HUES6 (cell line): Measurements from ENCODE around the gene GNAT1.

ENCODE experiments used
- H3K27ac ChIP-seq: 2 replicates; pipeline ENCODE4 v1.7.0; 2013; ENCODE audit warnings: low read depth, mild to moderate bottlenecking, low read length, inconsistent platforms
- H3K27me3 ChIP-seq: 2 replicates; pipeline ENCODE4 v1.6.1; 2013; ENCODE audit warnings: low read length; ENCODE audit not compliant: control insufficient read depth, insufficient read depth
- H3K36me3 ChIP-seq: 2 replicates; pipeline ENCODE4 v1.6.1; 2013; ENCODE audit warnings: low read length; ENCODE audit not compliant: control insufficient read depth, insufficient read depth
- H3K4me1 ChIP-seq: 2 replicates; pipeline ENCODE4 v1.6.1; 2013; ENCODE audit warnings: low read length; ENCODE audit not compliant: control insufficient read depth, insufficient read depth
- H3K4me3 ChIP-seq: 2 replicates; pipeline ENCODE4 v1.5.1; 2013; ENCODE audit warnings: low read depth, low read length
- H3K9ac ChIP-seq: one replicate; pipeline ENCODE4 v1.6.1; 2013; ENCODE audit warnings: mild to moderate bottlenecking, low read length
- H3K9me3 ChIP-seq: 2 replicates; pipeline ENCODE4 v1.6.1; 2013; ENCODE audit warnings: low read depth, low read length; ENCODE audit not compliant: control insufficient read depth, insufficient read depth

The GNAT1 gene

DNA sequence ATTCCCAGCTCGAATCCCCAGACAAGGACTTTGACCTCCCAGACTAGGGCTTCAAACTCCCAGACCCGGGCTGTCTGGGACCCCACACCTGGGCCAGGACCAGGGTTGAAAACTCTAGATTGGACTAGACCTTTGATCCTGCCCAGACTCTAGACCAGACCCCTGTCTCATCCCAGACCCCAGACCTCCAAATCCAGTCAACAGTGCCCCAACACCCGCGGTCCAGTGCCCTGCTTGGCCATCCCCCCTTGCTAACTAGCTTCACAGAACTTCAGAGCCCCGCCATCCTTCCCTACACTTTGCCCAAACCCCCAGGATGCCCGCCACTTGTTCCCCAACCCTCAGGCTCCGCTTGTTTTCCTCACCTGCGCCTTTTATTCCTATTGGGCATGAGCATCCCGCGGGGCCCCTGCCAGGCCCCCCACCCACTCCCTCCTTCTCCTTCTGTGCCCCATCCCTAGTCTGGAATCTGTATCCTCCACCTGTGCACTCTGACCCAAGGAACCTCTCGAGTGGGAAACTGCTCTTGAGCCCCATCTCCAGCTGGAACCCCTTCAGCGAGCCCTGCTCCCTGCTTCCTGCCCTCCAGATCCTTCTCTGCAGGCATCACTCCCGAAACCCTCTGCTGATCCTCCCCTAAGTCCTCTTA lies 45.2 kb downstream of the GNAT1 start:
- no peaks in the 10 kb centered on the region for H3K9me3 ChIP-seq
- H3K4me1 ChIP-seq: peaks cover 43% of the 10 kb centered on the region
- H3K27me3 ChIP-seq: no peaks in the 10 kb centered on the region
- peak overlapping the region; percentile 87 for H3K9ac ChIP-seq
- no peaks in the 10 kb centered on the region for H3K36me3 ChIP-seq
- peak overlapping the region; percentile 94 for H3K4me3 ChIP-seq
- H3K27ac ChIP-seq: peak overlapping the region; percentile 5; the same call in 1 of the 2 replicates

DNA sequence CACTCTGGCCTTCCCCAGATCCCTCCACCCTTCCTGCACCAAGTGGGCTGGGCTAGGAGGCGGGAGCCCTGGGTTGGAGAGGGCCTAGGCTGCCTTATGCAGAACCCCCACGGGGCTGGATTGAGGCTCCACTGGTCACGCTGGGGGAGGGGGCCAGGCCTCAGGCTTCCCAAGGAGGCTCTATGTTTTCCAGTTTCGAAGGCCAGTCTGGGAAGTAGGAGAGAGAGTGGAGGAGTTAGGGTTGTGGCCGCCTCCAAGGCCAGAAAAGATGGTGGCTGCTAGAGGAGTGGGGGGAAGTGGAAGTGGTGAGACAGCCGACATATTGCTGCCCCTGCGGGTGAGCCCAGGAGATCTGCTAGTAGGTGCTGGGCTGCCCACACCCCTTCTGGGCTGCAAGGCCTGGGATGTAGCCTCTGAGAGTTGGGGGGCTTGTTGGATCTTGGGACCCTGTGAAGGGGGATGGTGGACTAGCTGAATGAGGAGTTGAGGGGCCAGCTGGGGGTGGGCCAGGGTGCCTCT lies 45.8 kb downstream of the GNAT1 start:
- Histone ChIP-seq H3K4me3 (peak overlapping the region; percentile 94), H3K27me3 (no peaks in the 10 kb centered on the region), H3K9me3 (no peaks in the 10 kb centered on the region), H3K4me1 (peaks cover 48% of the 10 kb centered on the region), H3K9ac (peak overlapping the region; percentile 87), H3K36me3 (no peaks in the 10 kb centered on the region), H3K27ac (0 out of 2 replicates have a peak overlapping the region, but pooled peaks have one; percentile 5)

DNA sequence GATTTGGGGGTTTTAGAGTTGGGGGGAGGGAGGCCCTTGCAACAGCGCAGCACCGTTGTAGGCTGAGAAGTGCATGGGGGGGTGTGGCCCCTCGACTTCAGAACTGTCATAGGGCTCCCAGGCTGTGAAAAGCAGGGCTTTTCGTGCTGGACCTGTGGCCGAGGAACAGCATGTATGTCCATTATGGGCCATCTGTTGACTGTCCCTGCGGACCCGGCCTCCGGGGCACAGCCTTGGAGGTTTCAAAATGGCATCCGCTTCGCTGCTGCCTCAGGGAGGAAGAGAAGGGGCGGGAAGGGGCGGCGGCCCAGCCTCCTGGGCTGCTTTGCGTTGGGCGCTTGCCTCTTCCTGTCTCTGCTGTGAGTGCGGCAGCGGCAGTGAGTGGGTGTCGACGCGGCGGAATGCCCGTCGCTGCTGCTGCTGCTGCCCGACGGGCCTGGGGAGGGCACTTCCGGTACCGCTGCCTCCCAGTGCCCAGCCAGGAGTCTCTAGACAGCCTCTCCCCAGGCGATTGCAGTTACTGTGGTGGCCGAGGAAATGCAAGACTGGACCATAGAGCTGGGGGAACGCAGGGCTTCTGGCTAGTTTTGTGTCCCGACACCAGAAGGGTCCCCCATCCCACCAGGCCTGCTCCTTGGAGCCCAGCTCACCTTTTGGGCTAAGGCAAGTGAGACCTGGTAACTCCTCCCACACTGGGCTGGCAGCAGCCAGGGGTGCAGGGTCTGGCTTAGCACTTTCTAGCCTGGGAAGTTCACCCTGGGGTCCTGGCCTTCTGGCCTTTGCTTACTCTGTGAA lies 46.5 kb downstream of the GNAT1 start:
- Histone ChIP-seq H3K36me3 (no peaks in the 10 kb centered on the region), H3K9me3 (no peaks in the 10 kb centered on the region), H3K27ac (peak overlapping the region; percentile 10; the same call in 1 of the 2 replicates), H3K9ac (peak overlapping the region; percentile 87), H3K27me3 (no peaks in the 10 kb centered on the region), H3K4me3 (peak overlapping the region; percentile 94), H3K4me1 (peaks cover 56% of the 10 kb centered on the region)

DNA sequence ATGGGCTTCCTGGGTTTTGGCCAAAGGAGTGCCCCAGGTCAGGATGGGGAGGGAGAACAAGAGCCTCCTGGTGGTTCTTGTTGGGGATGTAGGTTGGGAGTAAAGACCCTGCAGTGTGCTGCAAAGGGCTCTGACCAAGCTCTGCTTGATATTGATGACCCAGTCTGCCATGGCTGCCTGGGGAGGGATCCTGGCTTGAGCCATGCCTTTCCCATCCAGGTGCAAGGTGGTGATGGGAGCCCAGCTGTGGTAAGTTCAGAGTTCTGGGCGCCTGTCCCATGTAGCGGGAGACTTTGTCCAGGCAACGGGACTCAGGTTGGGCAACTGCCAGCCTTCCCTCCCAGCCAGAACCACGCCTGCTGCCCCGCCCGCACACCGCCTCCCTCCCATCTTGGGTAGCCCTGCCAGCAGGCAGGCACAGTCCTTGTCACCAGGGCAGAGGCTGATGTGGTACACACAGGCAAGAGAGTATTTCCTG lies 47.2 kb downstream of the GNAT1 start:
- Histone ChIP-seq H3K27me3 (no peaks in the 10 kb centered on the region), H3K4me3 (peak overlapping the region; percentile 94), H3K4me1 (peaks cover 58% of the 10 kb centered on the region), H3K9me3 (no peaks in the 10 kb centered on the region), H3K27ac (peak overlapping the region; percentile 10; the same call in 1 of the 2 replicates), H3K9ac (peak overlapping the region; percentile 87), H3K36me3 (no peaks in the 10 kb centered on the region)

DNA sequence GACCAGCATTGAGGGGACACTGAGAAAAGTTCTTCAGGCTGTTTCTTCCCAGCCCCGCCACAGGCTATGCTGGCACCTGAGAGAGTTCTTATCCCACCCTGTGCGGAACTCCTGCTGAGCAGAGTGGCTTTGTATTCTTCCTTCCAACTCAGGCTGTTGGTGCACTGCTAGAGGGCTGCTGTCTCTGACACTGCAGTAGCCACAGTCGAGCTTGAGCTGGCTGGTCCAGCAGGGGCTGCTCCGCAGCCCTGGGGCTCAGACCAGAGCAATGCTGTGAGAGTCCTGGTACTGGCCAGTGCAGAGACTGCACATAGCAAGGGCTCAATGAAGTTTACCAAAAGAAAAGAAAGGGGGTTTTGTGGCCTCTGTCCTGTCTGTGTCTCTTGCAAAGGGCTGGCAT lies 48.2 kb downstream of the GNAT1 start:
- Histone ChIP-seq H3K4me1 (peaks cover 65% of the 10 kb centered on the region), H3K9me3 (no peaks in the 10 kb centered on the region), H3K4me3 (no peak overlapping the region), H3K36me3 (no peaks in the 10 kb centered on the region), H3K9ac (no peak overlapping the region), H3K27me3 (no peaks in the 10 kb centered on the region), H3K27ac (no peak overlapping the region)

DNA sequence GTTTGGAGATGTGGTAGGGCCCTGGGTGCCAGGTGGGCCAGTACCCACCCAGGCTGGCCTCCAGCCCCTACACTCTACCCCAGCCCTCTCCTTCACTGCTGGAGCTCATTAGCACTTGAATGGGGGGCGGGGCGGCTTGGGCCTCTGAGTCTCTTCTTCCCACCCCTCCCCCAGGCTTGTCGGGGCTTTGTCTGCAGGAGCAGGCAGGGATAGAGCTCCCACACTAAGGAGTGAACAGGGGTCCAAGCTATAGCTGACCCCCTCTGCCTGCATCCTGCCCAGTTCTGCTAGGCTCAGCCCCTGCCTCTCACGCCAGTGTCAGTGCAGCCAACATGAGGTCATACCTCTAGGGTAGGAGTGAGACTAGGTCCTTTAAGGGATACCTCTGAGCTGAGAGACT lies 49.8 kb downstream of the GNAT1 start:
- H3K36me3 ChIP-seq: no peaks in the 10 kb centered on the region
- no peaks in the 10 kb centered on the region for H3K9me3 ChIP-seq
- H3K27me3 ChIP-seq: no peaks in the 10 kb centered on the region
- peak overlapping the region; percentile 64 for H3K4me3 ChIP-seq
- H3K27ac ChIP-seq: peak overlapping the region; percentile 91
- H3K9ac ChIP-seq: peak overlapping the region; percentile 76
- peaks cover 76% of the 10 kb centered on the region for H3K4me1 ChIP-seq

DNA sequence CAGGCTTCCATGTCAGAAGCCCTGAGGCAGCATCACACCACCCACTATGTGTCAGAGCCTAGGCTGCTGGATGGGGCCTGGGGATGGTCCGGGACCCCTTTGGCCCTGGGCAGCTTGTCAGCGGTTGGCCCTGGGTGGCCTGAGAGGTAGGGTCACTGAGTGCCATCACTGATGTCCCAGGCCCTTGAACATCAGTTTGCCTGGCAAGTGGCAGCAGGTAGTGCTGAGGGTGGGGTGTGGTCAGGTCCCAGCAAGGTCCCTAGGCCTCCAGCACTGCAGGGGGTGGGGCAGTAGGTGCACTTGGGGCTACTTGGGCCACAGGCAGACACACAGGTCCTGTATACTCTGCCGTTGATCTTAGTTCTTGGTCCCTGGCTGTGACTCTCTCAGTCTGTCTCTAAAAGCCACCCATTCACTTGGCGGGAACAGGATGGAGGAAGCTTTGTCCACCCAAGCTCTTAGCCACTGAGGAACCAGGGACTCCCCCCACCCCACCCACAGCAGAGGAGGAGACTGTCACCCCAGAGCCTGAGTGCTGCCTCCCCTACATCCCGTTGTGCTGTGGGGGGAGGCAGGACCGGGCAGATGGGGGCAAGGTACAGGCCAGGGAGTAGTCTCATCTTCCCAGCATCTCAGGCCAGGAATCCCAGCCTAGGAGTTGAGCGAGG lies 50.4 kb downstream of the GNAT1 start:
- H3K4me1 ChIP-seq: peaks cover 82% of the 10 kb centered on the region
- H3K4me3 ChIP-seq: peak overlapping the region; percentile 64
- H3K9ac ChIP-seq: peak overlapping the region; percentile 76
- H3K27ac ChIP-seq: peak overlapping the region; percentile 91
- no peaks in the 10 kb centered on the region; the same call in 1 of the 2 replicates for H3K36me3 ChIP-seq
- no peaks in the 10 kb centered on the region for H3K9me3 ChIP-seq
- no peaks in the 10 kb centered on the region for H3K27me3 ChIP-seq

DNA sequence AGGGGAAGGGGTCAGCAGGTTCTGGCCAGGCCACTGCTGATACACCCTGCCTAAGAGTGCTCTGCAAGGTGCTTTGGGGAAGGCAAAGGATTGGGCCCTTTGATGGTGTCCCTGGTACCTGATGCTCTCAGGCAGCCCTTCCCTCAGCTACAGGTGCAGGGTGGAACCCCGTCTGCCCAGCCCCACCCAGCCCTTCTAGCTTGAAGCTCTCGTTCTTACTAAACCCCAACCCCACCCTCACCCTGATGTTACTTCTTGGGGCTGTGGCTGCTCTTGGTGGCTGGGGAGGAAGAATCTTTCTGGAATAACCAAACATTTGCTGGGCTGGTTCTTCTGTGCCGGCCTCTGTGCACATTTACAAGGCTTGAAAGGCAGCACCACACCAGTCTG lies 51.0 kb downstream of the GNAT1 start:
- no peak overlapping the region for H3K9ac ChIP-seq
- H3K4me3 ChIP-seq: no peak overlapping the region
- H3K27ac ChIP-seq: no peak overlapping the region
- H3K36me3 ChIP-seq: peaks cover 4% of the 10 kb centered on the region; the same call in 1 of the 2 replicates
- H3K9me3 ChIP-seq: no peaks in the 10 kb centered on the region
- no peaks in the 10 kb centered on the region for H3K27me3 ChIP-seq
- H3K4me1 ChIP-seq: peaks cover 87% of the 10 kb centered on the region

DNA sequence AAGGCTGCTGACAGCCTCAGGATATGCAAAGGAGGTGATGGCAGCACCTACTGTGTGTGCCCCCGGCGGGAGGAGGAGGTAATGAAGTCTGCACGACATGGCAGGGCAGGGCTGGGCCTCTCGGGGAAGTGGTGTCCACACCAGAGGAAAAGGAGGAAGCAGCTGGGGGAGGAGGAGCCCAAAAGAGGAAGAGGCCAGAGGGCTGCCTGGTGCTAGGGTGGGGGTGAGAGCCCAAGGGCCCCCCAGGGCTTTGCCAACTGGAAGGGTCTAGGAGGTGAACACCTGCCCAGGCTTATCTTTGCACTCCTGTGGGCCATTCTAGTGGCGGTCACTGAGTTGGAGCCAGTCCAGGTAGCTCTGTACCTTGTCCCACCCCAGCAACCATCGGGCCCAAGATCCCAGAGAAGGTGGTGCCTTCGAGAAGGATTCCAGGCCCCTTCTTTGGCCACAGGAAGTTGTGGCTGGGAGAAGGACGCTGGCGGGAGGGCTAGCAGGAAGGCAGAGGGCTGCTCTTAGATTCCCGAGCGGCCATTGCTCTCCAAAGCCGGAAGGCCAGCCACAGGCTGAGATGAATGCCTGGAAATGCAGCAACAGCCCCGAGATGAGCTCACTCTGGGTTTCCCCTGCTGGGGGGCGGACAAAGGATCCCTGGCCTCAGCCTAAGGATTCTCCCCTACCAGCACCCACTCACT lies 51.6 kb downstream of the GNAT1 start:
- Histone ChIP-seq H3K9ac (peak overlapping the region; percentile 27), H3K27me3 (no peaks in the 10 kb centered on the region), H3K27ac (peak overlapping the region; percentile 15), H3K36me3 (peaks cover 6% of the 10 kb centered on the region; the same call in 1 of the 2 replicates), H3K4me1 (peaks cover 84% of the 10 kb centered on the region), H3K9me3 (no peaks in the 10 kb centered on the region), H3K4me3 (no peak overlapping the region)

DNA sequence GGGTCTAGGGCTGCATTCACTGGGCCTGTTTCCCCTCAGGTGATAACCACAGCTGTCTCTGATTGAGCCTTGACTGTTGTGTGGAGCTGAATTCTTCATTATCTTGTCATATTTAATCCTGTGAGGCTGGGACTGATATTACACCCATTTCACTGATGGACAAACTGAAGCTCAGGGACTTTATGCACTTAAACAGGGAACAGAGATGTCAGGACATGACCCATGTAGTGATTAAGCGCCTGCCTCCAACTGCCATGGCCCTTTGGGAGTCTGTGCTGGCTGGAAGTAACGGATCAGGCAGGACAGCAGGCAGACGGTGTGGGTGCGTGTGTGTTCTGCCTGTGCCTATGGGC lies 52.1 kb downstream of the GNAT1 start:
- H3K9ac ChIP-seq: no peak overlapping the region
- H3K27me3 ChIP-seq: no peaks in the 10 kb centered on the region
- peaks cover 83% of the 10 kb centered on the region for H3K4me1 ChIP-seq
- peaks cover 6% of the 10 kb centered on the region; the same call in 1 of the 2 replicates for H3K36me3 ChIP-seq
- H3K27ac ChIP-seq: peak overlapping the region; percentile 15
- no peak overlapping the region for H3K4me3 ChIP-seq
- no peaks in the 10 kb centered on the region for H3K9me3 ChIP-seq
